ENCODE measurements around the gene ERP44.

- TF ChIP-seq CTCF (IDR thresholded peaks at IDR 0.05 in 2 of 3, conservative IDR thresholded peaks at IDR 0.05 in 1 of 3; ENCODE audit: borderline replicate concordance in 1 of 3, insufficient read depth in 1 of 3, low read depth in 2 of 3, low read length in 2 of 3) = no peak
- no peak for TF ChIP-seq REST (IDR thresholded peaks at IDR 0.05; ENCODE audit: low read depth)
- TF ChIP-seq YY1 (IDR thresholded peaks at IDR 0.05; ENCODE audit: extremely low read depth, insufficient replicate concordance, low read depth, low read length) = no peak
- TF ChIP-seq POLR2A (IDR thresholded peaks at IDR 0.05; ENCODE audit: borderline replicate concordance, extremely low read depth, insufficient read depth, insufficient read length) = no peak
- TF ChIP-seq CBX3 (IDR thresholded peaks at IDR 0.05; ENCODE audit: low read depth) = no peak
- TF ChIP-seq ATF3 (IDR thresholded peaks at IDR 0.05) = no peak
- TF ChIP-seq CEBPB (IDR thresholded peaks at IDR 0.05; ENCODE audit: low read depth) = no peak
Measured at GRCh38 chr9:100019541-100019940, 79.3 kb downstream of the ERP44 start.

All from HCT116 (cell line).